Activated T-helper 1 cell treated with anti-CD3 and anti-CD28 coated beads, Interleukin-2, amount 50 U/mL, for 16 hours (primary cell): ENCODE results near the gene MAPKAP1.
"Not testable (repeated sequence)": the region's sequence is repeated elsewhere in the genome, so short reads cannot be mapped to it uniquely, and the experiment has no call there.

ENCODE experiments used
- DNase-seq, 2 donors: peaks; one replicate each; pipeline ENCODE4 v3.0.0-alpha.2; 2020; ENCODE audit warnings: low read depth in 1 of 2, low spot score in 1 of 2

Gene MAPKAP1

GRCh38 chr9:125732562-125732961 lies 25.6 kb upstream of the MAPKAP1 start:
- no peak for DNase-seq

GRCh38 chr9:125730168-125730567 lies 23.2 kb upstream of the MAPKAP1 start:
- no peak for DNase-seq

- DNase-seq: no peak
Measured at GRCh38 chr9:125726456-125727132, 19.6 kb upstream of the MAPKAP1 start.

GRCh38 chr9:125707472-125707804 lies 430 bp upstream of the MAPKAP1 start:
- DNase-seq: no peak

- no peak for DNase-seq
Measured at GRCh38 chr9:125705893-125706292, 1.1 kb downstream of the MAPKAP1 start.

GRCh38 chr9:125703662-125704061 lies 3.3 kb downstream of the MAPKAP1 start:
- DNase-seq: no peak

- DNase-seq: no peak
Measured at GRCh38 chr9:125701351-125701750, 5.7 kb downstream of the MAPKAP1 start.

- no peak for DNase-seq
Measured at GRCh38 chr9:125700791-125701190, 6.2 kb downstream of the MAPKAP1 start.

- no peak for DNase-seq
Measured at GRCh38 chr9:125699870-125700269, 7.1 kb downstream of the MAPKAP1 start.

- DNase-seq: no peak
Measured at GRCh38 chr9:125696106-125696647, 10.8 kb downstream of the MAPKAP1 start.

GRCh38 chr9:125695548-125695947 lies 11.5 kb downstream of the MAPKAP1 start:
- DNase-seq: not testable (repeated sequence)

GRCh38 chr9:125694478-125694877 lies 12.5 kb downstream of the MAPKAP1 start:
- no peak for DNase-seq

- not testable (repeated sequence) for DNase-seq
Measured at GRCh38 chr9:125693492-125693891, 13.5 kb downstream of the MAPKAP1 start.

GRCh38 chr9:125691869-125692268 lies 15.1 kb downstream of the MAPKAP1 start:
- DNase-seq: no peak

- no peak for DNase-seq
Measured at GRCh38 chr9:125690679-125691078, 16.3 kb downstream of the MAPKAP1 start.

- no peak for DNase-seq
Measured at GRCh38 chr9:125687163-125687863, 19.7 kb downstream of the MAPKAP1 start.

GRCh38 chr9:125685167-125685566 lies 21.8 kb downstream of the MAPKAP1 start:
- no peak for DNase-seq

- DNase-seq: no peak
Measured at GRCh38 chr9:125683486-125683885, 23.5 kb downstream of the MAPKAP1 start.

GRCh38 chr9:125682340-125682739 lies 24.7 kb downstream of the MAPKAP1 start:
- DNase-seq: no peak

GRCh38 chr9:125681657-125682056 lies 25.4 kb downstream of the MAPKAP1 start:
- DNase-seq: no peak

GRCh38 chr9:125681086-125681622 lies 25.9 kb downstream of the MAPKAP1 start:
- DNase-seq: no peak

GRCh38 chr9:125680445-125680844 lies 26.6 kb downstream of the MAPKAP1 start:
- no peak for DNase-seq
